ENCODE data around the gene C1orf50.

- TF ChIP-seq CTCF (IDR thresholded peaks at IDR 0.05): no peak
- no peak for TF ChIP-seq POLR2A (IDR thresholded peaks at IDR 0.05)
These were observed 32.6 kb upstream of the C1orf50 start for GRCh38 chr1:42734201-42735035.

Measured in sigmoid colon (tissue), 3 donors.